ENCODE data around the gene CDKL4.
"Not testable (repeated sequence)": the region's sequence is repeated elsewhere in the genome, so short reads cannot be mapped to it uniquely, and the experiment has no call there.

CDKL4 gene

DNA sequence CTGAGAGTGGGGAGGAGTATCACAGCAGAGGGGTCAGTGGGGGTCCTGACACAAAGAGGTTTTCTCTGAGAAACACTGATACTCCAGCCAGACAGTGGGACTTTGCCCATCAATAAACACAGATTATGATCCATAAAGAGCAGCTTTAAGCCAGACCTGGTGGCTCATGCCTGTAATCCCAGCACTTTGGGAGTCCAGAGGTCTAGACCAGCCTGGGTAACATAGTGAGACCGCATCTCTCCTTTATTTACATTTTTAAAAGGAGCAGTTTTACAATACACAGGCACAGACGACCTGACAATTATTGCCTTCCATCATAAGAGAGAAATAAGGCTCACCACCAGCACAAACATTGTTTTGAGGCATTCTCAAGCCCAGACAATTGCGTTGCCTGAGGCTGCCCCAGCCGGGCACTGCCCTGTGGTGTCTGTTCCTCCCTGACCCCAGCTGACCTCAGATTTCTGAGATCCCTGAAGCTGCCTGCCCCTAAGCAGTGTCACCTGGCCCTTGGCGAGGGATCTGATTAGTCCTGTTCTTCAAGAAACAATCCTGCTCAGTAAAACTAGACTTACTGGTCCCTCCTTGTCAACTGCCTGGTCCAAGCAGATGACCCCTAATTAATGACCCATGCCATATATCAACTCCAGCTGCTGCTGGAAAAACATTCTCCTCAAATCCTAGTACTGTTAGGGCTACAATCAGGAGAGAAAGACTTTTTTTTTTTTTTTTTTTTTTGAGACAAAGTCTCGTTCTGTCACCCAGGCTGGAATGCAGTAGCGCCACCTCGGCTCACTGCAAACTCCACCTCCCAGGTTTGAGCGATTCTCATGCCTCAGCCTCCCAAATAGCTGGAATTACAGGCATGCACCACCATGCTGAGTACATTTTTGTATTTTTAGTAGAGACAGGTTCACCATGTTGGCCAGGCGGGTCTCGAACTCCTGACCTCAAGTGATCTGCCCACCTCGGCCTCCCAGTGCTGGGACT, 63.5 kb downstream of the CDKL4 start:
- DNase-seq (ENCODE audit: low read depth in 2 of 2) = no peak

DNA sequence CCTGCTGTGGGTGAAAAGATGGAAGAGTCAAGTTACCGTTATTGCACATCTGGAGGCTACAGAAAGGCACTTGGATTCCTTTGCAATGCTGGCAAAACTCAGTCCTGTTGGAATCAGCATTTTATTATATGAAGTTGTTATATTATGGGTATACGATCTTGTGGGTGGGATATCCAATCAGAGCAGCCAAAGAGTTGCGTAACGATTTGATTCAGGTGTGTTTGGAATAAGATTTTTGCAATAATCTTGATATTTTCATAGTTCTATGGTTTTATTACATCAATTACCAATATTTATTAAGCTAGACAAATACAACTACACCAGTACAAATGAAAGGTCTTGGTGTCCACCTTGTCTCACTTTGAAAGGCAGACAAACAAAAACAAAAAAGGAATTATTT, 65.0 kb downstream of the CDKL4 start:
- no peak for DNase-seq (ENCODE audit: low read depth in 2 of 2)

DNA sequence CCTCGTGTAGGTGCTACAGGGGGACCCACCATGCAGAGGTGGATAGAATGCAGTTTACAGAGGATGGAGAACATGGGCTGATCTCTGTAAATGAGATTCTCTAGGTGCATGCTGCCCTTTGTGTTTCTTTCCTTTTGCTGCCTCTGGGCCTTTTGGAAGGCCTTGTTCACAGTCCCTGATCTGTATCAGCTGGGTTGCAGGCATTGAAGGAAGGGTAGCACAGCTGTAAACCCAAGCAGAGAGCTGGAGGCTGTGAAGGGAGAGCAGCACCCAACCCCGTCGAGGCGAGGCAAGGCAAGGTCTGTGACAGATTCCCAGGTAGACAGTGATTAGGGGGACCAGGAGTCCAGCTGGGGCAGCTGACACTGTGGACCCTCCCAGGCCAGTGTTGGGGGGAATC, 66.8 kb downstream of the CDKL4 start:
- no peak for DNase-seq (ENCODE audit: low read depth in 2 of 2)

DNA sequence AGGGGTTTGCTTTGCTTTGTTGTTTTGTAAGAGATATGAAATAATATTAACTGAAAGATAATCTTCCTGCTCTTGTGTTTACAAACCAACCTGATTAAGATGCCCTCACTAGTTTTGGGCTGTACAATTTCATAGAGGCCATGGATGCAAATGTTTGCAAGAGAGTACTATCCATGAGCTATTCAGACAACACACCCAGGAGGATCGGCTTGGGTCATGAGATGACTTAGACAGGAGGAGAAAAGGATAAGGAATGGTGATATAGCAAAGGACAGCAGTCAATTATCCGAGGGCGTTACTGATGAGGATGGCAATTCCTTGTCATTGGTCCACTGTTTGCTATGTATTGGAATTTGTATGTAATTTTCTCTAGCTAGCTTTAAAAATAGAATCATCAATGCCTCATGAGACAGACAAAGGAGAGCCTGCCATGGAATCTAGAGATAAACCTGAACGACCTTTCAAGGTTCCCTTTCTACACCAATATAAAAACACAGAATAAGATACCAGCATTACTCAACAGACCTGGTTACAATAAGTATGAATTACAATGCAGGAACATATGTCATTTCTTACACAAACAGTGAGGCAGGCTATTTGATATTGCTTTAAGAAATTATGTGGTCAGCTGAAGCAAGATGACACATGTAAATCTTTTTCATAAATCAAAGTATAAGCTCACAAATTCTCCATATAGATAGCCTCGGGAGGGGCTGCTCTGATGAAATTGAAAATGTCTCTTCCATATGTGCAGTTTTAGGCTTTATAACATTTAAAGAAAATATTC, 68.6 kb downstream of the CDKL4 start:
- no peak for DNase-seq (ENCODE audit: low read depth in 2 of 2)

DNA sequence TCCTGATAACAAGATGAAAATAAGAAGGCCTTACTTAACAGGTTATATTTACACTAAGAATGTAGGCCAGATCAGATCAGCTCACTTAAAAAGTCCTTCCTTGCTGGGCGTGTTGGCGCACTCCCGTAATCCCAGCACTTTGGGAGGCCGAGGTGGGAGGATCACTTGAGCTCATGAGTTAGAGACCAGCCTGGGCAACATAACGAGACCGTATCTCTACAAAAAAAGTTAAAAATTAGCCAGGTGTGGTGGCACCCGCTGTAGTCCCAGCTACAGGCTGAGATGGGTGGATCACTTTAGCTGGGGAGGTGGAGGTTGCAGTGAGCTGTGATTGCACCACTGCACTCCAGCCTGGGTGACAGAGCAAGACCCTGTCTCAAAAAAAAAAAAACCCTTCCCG, 69.7 kb downstream of the CDKL4 start:
- DNase-seq (ENCODE audit: low read depth in 2 of 2) = no peak

DNA sequence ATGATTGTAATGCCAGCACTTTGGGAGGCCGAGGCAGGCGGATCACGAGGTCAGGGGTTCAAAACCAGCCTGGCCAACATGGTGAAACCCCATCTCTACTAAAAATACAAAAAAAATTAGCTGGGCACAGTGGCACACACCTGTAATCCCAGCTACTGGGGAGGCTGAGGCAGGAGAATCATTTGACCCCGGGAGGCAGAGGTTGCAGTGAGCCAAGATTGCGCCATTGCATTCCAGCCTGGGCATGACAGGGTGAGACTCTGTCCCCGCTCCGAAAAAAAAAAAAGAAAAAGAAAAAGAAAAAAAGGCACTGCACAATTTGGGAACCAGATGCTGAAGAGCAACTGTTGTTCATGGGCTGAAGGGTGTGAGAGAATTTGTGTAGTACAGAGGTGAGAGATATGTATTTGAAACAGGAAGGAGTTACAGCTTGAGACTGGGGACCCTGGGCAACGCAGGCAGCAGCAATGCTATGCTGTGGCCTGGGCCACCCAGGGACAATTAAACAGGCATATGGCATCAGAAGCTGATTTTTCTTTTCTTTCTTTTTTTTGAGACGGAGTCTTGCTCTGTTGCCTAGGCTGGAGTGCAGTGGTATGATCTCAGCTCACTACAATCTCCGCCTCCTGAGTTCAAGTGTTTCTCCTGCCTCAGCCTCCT, 71.6 kb downstream of the CDKL4 start:
- not testable (repeated sequence) for DNase-seq (ENCODE audit: low read depth in 2 of 2)

DNA sequence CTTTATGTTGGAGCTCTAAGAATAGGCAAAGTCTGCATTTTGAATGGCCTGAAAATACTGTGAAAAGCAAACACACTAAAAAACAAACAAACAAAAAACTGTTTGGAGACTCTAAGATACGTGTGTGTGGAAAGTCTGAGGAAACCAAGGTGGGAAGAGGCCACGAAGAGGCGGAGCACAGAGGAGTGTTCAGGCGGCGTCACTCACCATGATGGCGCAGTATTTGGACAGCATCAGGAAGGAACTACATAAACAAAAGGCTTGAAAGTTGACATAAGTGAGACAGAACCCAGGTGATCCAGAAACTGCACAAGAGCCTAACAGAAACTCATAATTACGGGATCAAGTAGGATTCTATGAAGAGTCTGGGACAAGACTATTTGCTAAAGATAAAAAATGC, 72.1 kb downstream of the CDKL4 start:
- no peak for DNase-seq (ENCODE audit: low read depth in 2 of 2)

DNA sequence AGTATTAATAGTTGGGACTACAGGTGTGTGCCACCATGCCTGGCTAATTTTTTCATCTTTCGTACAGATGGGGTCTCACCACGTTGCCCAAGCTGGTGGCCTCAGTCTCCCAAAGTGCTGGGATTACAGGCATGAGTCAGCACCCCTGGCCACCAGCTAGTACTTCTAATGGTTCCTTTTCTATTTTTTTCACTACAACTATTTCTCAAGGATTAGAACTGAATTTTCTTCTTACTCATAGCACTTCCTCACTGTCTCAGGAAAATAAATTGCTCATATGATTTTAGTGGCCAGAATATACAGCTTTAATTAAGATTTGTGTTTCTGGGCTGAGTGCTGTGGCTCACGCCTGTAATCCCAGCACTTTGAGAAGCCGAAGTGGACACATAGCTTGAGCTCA, 79.7 kb downstream of the CDKL4 start:
- no peak for DNase-seq (ENCODE audit: low read depth in 2 of 2)

DNA sequence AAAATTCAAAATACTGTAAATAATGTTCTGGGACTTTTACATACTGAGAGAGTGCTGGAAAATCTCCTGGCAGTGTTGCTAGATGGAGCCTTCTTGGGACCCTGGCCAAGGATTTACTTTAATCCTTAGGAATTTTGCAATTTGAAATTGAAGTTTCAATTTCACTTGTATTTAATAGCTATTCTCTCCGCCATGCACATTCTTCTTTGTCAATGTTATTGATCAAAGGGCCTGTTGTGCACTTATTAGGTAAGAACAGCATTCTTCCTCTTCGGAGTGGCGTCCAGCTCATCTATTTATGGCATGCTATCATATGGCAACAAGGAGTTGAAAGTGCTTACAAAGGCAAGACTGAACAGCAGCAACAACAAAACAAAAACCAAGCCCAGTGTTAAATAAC, 82.8 kb downstream of the CDKL4 start:
- DNase-seq (ENCODE audit: low read depth in 2 of 2) = no peak

DNA sequence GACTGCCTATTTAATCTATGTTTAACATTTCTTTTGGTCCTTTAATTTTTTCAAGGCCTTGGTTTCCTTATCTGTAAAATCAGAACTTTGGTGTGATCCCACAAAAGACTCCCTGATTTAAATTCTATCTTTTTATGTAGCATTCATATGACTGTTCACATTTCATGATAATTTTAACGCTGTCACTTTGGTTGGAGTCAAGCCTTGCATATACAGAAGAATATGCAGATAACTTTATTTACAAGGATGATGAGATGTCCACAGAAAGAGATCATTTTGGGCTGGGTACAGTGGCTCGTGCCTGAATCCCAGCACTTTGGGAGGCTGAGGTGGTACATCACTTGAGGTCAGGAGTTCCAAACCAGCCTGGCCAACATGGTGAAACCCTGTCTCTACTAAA, 84.5 kb downstream of the CDKL4 start:
- no peak for DNase-seq (ENCODE audit: low read depth in 2 of 2)

DNA sequence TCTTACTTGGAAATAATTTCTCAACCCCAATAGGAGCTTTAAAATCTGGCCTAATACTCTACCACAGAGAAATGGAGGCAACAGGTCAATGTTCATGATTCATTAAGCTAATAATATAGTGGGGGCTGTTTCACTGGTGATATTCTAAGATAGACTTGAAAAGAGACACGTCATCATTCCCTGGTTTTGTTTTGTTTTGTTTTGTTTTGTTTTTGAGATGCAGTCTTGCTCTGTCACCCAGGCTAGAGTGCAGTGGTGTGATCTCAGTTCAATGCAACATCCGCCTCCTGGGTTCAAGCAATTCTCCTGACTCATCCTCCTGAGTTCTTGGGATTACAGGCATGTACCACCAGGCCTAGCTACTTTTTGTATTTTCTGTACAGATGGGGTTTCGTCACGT, 85.4 kb downstream of the CDKL4 start:
- DNase-seq (ENCODE audit: low read depth in 2 of 2) = no peak

DNA sequence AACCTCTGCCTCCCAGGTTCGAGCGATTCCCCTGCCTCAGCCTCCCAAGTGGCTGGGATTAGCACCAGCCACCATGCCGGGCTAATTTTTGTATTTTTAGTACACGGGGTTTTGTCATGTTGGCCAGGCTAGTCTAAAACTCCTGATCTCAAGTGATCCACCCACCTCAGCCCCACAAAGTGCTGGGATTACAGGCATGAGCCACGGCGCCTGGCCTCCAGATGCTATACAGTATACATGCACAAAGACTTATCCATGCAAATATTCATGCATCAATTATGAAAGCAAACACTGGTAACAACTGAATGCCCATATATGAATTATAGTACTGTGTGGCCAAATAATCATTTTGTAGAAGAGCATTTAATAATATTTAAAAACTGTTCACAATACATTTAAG, 86.9 kb downstream of the CDKL4 start:
- no peak for DNase-seq (ENCODE audit: low read depth in 2 of 2)

DNA sequence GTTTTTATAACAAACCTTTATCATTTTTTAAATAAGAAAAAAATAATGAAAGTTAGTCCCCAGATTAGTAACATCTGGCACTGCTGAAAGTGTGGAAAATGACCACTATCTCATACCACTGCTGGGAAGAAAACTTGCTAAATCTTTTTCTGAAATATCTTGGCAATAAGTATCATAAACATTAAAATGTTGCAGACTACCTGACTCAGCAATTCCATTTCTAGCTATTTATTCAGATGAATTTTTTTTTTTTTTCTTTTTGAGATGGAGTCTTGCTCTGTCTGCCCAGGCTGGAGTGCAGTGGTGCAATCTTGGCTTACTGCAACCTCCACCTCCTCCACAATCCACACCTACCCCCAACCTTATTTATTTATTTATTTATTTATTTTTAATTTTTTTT, 87.7 kb downstream of the CDKL4 start:
- DNase-seq (ENCODE audit: low read depth in 2 of 2) = no peak

DNA sequence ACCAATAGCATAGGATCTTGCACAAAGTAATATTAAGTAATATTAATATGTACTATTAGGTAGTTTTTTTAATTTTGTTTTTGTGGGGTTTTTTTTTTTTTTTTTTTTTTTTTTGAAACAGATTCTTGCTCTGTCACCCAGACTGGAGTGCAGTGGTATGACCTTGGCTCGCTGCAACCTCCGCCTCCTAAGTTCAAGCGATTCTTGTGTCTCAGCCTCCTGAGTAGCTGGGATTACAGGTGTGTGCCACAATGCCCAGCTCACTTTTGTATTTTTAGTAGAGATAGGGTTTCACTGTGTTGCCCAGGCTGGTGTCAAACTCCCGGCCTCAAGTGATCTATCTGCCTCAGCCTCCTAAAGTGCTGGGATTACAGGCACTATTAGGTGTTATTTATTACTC, 88.2 kb downstream of the CDKL4 start:
- DNase-seq (ENCODE audit: low read depth in 2 of 2) = not testable (repeated sequence)

DNA sequence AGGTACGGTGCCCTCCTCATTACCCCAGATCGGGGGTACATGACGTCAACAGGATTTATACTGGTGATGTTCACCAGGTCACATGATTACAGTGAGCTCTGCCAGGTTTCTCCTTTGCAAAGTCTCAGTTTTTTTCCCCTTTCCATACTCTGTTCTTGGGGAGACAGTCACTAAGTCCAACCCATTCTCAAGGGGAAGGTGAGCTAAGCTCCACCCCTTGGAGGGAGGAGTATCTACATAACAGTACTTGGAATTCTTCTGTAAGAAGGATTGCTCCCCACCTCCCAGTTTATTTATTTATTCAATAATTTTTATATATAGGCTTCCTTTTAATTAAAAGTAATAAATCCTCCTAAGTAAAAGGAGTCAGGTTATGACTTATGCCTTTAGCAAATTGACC, 88.8 kb downstream of the CDKL4 start:
- no peak for DNase-seq (ENCODE audit: low read depth in 2 of 2)

DNA sequence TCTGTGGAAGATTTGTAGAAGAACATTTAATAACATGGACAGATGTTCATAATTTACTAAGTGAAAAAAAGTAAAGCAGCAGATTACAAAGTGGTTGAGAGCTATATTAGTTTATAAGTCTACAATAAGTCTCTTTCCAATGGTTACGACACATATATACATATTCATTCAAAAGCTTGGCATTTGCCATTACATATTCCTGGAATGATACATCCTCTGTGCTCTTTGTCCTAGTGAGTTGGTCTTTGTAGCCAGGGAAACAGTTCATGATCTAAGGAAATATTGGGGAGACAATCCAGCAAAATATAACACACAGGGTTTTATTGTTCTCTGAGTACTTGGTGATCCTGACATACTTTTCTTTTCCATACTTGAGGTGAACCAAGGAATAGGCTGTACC, 90.5 kb downstream of the CDKL4 start:
- DNase-seq (ENCODE audit: low read depth in 2 of 2) = no peak

DNA sequence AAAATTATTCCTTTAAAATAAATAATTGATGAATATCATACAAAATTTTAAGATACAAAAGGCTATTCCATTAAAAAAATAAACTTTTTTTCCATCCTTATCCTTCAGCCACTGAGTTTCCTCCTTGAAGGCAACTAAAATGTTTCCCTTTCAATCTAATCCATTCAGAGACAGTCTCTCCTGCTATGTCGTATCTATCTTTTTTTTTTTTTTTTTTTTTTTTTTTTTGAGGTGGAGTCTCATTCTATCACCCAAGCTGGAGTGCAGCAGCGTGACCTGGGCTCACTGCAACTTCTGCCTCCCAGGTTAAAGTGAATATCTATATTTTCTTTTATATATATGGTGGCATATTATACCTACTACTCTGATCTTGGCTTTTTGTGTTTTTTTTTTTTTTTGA, 91.3 kb downstream of the CDKL4 start:
- no peak for DNase-seq (ENCODE audit: low read depth in 2 of 2)

DNA sequence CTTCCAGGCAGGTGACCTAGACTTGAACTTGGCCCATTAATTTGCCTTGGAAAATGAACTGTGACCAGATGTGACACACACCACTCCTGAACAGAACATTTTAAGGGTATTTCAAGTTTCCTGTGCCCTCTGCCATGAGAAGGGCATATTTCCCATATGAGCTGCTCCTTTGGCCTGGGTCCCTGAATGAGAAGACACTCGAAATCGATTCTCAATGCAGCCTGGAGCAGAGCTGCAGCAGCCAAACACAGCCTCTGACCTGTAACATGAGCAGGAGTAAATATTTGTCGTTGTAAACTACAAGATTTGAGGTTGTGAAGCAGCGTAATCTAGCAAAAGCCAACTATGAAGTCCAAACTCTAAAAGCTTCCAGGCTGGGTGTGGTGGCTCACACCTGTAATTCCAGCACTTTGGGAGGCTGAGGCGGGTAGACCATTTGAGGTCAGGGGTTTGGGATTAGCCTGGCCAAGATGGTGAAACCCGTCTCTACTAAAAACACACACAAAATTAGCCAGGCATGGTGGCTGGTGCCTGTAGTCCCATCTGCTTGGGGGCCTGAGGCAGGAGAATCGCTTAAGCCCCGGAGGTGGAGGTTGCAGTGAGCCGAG, 92.8 kb downstream of the CDKL4 start:
- DNase-seq (ENCODE audit: low read depth in 2 of 2) = no peak

DNA sequence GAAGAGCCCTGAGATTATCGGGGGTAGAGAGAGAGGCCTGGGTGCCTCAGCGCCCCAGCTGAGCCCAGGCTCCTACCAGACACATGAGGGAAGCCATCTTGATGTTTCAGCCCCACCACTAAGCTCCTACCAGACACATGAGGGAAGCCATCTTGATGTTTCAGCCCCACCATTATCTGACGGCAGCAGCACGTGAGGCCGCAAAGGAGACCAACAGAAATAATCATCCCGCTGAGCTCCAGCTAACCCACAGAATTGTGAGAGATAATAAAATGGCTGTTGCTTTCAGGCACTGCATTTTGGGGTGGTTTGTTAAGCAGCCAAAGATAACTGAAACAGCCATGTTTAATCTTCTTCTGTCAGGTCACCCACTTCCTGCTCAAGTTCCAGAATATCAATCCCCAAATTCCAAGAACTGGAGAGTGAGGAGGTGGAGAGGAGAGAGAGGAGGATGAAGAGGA, 93.6 kb downstream of the CDKL4 start:
- no peak for DNase-seq (ENCODE audit: low read depth in 2 of 2)

DNA sequence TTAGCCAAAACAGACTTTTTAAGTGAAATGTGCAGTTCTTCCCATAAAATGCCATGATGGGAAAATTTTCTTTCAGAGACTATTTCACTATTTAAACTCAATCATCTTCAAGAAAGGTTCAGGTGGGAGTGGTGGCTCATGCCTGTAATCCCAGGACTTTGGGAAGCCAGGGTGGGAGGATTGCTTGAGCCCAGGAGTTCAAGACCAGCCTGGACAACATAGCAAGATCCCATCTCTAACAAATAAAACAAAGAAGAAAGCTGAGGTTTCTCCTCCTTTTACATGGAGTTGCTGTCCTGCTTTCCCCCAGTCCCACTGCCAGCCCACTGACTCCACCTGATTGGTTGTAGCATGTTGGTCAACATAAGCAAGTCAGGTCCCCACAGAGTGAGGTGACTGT, 97.1 kb downstream of the CDKL4 start:
- DNase-seq (ENCODE audit: low read depth in 2 of 2) = no peak

DNA sequence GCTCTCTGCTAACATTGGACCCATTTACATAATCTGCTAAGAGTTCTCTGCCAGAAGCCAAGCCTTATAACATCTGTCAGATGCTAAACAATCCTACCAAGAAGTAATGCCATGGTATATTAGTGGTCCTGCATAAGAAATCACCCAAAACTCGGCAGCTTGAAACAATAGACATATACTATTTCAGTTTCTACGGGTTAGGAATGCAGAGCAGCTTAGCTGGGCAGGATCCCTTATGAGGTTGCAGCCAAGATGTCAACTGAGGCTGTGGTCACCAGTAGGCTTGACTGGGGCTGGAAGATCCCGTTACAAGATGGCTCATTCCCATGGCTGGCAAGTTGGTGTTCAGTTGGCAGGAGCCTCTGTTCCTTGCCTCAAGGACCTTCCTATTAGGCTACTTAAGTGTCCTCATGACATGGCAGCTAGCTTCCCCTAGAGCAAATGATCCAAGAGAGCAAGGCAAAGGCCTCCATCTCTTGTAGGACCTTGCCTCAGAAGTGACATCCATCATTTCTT, 97.8 kb downstream of the CDKL4 start:
- no peak for DNase-seq (ENCODE audit: low read depth in 2 of 2)

DNA sequence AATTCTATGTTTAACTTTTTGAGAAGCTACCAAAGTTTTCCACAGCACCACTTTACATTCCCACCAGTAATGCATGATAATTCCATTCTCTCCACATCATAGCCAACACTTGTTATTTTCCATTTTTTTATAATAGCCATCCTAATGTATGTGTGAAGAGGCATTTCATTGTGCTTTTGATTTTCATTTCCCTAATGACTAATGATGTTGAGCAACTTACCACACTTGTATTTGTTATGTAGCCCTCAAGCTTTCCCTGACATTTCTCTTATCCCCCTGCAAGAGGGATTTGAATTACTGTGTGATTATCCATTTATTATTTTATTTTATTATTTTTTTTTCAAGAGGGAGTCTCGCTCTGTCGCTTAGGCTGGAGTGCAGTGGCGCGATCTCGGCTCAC, 99.4 kb downstream of the CDKL4 start:
- DNase-seq (ENCODE audit: low read depth in 2 of 2) = no peak

All from stimulated activated CD8-positive, alpha-beta memory T cell treated with anti-CD3 and anti-CD28 coated beads, Interleukin-2, amount 100 ng/mL, for 48 hours (primary cell).